ENCODE data around the gene OTOF.

DNA sequence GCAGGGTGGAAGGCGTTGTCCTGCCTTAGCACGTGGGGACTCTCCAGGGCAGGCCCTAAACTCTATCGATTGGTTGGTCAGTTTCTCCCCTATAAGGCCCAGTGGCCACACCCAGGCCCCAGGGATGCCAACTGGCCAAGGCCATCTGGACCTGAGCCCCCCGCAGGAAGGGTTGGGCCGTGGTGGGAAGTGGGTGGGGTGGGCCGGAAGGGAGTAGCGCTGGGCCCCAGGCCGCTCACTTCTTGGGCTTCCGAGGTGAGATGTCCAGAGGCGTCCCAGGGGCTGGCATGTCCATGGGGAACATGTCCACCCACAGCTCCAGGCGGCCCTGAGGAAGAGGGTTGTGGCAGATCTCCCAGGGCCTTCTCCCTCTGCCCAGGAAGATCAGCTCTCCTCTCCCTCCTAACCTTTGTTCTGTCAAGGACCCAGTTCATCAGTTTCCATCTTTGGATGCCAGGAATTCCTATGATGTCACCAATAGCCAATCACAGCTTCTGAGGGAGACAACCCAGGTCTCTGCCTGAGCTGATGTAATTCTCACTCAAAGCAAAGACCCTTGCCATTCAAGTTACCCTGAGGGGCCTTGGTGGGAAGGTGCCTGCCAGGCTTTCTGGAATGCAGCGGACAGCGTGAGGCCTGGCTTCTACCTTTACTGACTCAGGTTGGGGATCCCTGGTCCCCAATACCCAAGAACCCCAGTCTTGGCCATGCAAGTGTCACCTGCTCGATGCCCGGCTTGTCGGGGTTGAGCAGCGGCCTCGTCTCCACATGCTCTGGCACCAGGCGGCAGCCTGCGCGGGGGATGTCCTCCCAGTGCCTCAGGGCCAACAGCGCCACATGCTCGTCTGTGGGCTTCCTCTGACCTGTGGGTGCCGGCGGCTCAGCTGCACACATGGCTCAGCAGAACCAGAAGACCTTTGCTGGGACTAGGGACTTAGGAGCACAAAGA lies 14.4 kb downstream of the OTOF start:
- TF ChIP-seq, protein P1, sequence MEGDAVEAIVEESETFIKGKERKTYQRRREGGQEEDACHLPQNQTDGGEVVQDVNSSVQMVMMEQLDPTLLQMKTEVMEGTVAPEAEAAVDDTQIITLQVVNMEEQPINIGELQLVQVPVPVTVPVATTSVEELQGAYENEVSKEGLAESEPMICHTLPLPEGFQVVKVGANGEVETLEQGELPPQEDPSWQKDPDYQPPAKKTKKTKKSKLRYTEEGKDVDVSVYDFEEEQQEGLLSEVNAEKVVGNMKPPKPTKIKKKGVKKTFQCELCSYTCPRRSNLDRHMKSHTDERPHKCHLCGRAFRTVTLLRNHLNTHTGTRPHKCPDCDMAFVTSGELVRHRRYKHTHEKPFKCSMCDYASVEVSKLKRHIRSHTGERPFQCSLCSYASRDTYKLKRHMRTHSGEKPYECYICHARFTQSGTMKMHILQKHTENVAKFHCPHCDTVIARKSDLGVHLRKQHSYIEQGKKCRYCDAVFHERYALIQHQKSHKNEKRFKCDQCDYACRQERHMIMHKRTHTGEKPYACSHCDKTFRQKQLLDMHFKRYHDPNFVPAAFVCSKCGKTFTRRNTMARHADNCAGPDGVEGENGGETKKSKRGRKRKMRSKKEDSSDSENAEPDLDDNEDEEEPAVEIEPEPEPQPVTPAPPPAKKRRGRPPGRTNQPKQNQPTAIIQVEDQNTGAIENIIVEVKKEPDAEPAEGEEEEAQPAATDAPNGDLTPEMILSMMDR (IDR thresholded peaks at IDR 0.05) = no peak
- TF ChIP-seq, protein P2, sequence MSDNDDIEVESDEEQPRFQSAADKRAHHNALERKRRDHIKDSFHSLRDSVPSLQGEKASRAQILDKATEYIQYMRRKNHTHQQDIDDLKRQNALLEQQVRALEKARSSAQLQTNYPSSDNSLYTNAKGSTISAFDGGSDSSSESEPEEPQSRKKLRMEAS (CRISPR knock-in tag; IDR thresholded peaks at IDR 0.05) = no peak; the same call in 1 of the 2 replicates
- TF ChIP-seq ZNF232 (CRISPR knock-in tag; IDR thresholded peaks at IDR 0.05) (no peak), NFYB (CRISPR knock-in tag; conservative IDR thresholded peaks at IDR 0.05; ENCODE audit: low read depth) (peak; percentile 36; the same call in 1 of the 2 replicates)
